BLaER1 treated with 17β-estradiol and CSF1 and Interleukin-3, amounts not matched to agents 10 nM and 100 nM (cell line): ENCODE data around the gene TRIM46.

Experiments used
- H3K27ac ChIP-seq, 11 experiments: shearing (Covaris generic); formaldehyde crosslinking; 2 replicates each; pipeline ENCODE4 v1.8.1; 2022
- H3K27me3 ChIP-seq, 11 experiments: shearing (Covaris generic); formaldehyde crosslinking; 2 replicates each; pipeline ENCODE4 v1.8.1; 2022
- H3K36me3 ChIP-seq, 11 experiments: shearing (Covaris generic); formaldehyde crosslinking; 2 replicates each; pipeline ENCODE4 v1.8.1; 2022
- H3K4me1 ChIP-seq, 10 experiments: shearing (Covaris generic); formaldehyde crosslinking; 2 replicates each; pipeline ENCODE4 v1.8.1; 2022
- H3K4me2 ChIP-seq, 11 experiments: shearing (Covaris generic); formaldehyde crosslinking; 2 replicates each; pipeline ENCODE4 v1.8.1; 2022
- H3K4me3 ChIP-seq, 10 experiments: shearing (Covaris generic); formaldehyde crosslinking; 2 replicates each; pipeline ENCODE4 v1.8.1; 2022
- H3K9ac ChIP-seq, 11 experiments: shearing (Covaris generic); formaldehyde crosslinking; 2 replicates each; pipeline ENCODE4 v1.8.1; 2022
- H3K9me3 ChIP-seq, 11 experiments: shearing (Covaris generic); formaldehyde crosslinking; replicated peaks in 1 of 11; 2 replicates each; pipeline ENCODE4 v1.8.1; 2022
- H4K20me1 ChIP-seq, 11 experiments: shearing (Covaris generic); formaldehyde crosslinking; 2 replicates each; pipeline ENCODE4 v1.8.1; 2022
- Cebpa-rat ChIP-seq, 11 experiments: shearing (Covaris generic); IDR thresholded peaks; 2 replicates each; pipeline ENCODE4 v1.8.1; 2022

The TRIM46 gene

GRCh38 chr1:155173478-155174323 is at the start of gene TRIM46:
TRIM46 (plus strand) TSS chr1:155173849; CDS start chr1:155173967, 118 bp downstream.
- peaks cover 41 to 56% (median 47%) of the 10 kb centered on the region in 11 experiments for H3K36me3 ChIP-seq
- no peaks in the 10 kb centered on the region for H3K9me3 ChIP-seq
- H3K4me1 ChIP-seq: peaks cover 46 to 69% (median 58%) of the 10 kb centered on the region in 10 experiments

DNA sequence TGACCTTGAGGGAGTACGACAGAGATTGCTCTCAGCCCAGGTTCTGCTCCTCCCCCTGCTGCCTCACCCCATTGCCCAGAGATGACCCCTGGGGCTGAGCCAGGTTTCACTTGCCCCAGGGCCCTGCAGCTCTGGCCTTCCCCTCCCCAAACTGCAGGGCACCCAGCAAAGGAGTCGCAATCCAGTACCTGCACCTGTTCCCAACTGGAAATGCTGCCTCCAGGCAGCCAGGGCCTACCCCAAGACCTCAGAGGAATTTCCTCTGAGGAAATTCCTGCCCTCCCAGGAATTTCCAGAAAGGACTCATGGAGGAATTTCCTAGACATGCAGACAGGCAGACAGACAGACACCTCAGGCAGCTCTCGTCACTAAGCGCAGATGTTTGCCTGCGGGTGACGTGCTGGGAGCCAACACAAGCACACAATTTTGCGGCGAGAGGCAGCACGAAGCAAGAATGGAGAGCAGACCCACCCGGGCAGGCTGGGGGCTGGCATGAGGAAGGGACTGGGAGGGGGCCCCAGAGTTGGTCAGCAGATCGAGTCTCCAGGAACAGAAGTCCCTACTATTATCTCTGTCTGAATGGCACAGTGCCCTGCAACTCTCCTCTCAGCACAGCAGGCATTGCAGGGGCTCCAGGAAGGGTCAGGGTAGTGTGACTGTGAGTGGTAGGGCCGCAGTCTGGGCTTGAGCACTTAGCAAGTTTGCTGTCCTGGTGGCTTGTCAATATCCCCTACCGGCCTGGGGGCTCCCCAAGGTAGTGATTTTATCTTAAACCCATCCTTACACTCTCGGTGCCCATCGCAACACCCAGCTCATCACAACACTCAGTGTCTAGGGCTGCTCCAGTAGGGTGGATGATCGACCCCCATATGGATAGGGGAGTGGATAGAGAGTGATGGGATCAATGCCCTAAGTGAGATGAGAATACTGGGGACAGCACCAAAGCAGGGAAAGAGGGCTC is 48.9 kb upstream of the TRIM46 start:
- TF ChIP-seq Cebpa-rat (IDR thresholded peaks at IDR 0.05): no peak
- H3K4me2 ChIP-seq: no peak overlapping the region
- H3K4me3 ChIP-seq: no peak overlapping the region
- no peaks in the 10 kb centered on the region for H3K36me3 ChIP-seq
- no peak overlapping the region for H3K9ac ChIP-seq
- H3K27me3 ChIP-seq: peaks cover 25 to 51% (median 36%) of the 10 kb centered on the region in 11 experiments
- no peak overlapping the region for H3K27ac ChIP-seq
- no peaks in the 10 kb centered on the region for H3K9me3 ChIP-seq
- peaks cover 28 to 36% (median 31%) of the 10 kb centered on the region in 10 experiments for H3K4me1 ChIP-seq
- H4K20me1 ChIP-seq: peaks cover 0 to 3% (median 0%) of the 10 kb centered on the region in 11 experiments; a peak in 2 of 22 replicates

More at GRCh38 chr1:155173478-155174323, at the start of gene TRIM46:
- Histone ChIP-seq H4K20me1 (peaks cover 0 to 15% (median 0%) of the 10 kb centered on the region in 11 experiments; a peak in 5 of 22 replicates), H3K27me3 (no peaks in the 10 kb centered on the region), H3K9ac (peak within 1 kb of the TSS; percentile 86 to 97 (median 92)), H3K4me3 (peak within 1 kb of the TSS; percentile 73 to 93 (median 84)), H3K27ac (peak within 1 kb of the TSS; percentile 84 to 95 (median 91)), H3K4me2 (peak within 1 kb of the TSS; percentile 90 to 99 (median 97))
- TF ChIP-seq Cebpa-rat (IDR thresholded peaks at IDR 0.05): no peak

DNA sequence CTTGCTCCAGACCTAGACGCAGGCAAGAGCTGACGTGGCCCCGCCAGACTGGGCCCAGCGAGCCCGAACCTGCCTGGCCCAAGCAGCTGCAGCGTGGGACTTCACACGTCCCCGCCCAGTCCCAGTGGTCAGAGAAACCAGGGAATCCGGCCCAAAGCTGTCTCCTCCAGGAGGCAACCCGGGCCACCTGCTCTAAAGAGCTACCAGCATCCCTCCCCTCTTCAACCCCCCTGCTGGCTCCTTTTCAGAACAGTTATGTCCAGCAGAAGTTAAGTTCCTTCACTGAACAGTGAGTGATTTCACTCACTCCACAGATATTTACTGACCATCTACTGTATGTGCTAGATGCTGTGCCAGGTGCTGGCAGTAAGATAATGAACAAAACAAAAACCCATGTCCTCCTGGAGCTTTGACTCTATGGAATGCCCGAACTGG is 48.1 kb upstream of the TRIM46 start:
- Histone ChIP-seq H3K4me1 (peaks cover 33 to 44% (median 38%) of the 10 kb centered on the region in 10 experiments), H3K4me2 (peak overlapping the region in 1 of 11 experiments; percentile 96; a peak in 1 of 22 replicates), H3K36me3 (no peaks in the 10 kb centered on the region), H3K27me3 (peaks cover 25 to 50% (median 36%) of the 10 kb centered on the region in 11 experiments), H3K9me3 (no peaks in the 10 kb centered on the region), H3K4me3 (no peak overlapping the region), H3K9ac (no peak overlapping the region), H4K20me1 (peaks cover 0 to 3% (median 0%) of the 10 kb centered on the region in 11 experiments; a peak in 2 of 22 replicates), H3K27ac (no peak overlapping the region)
- no peak for TF ChIP-seq Cebpa-rat (IDR thresholded peaks at IDR 0.05)

DNA sequence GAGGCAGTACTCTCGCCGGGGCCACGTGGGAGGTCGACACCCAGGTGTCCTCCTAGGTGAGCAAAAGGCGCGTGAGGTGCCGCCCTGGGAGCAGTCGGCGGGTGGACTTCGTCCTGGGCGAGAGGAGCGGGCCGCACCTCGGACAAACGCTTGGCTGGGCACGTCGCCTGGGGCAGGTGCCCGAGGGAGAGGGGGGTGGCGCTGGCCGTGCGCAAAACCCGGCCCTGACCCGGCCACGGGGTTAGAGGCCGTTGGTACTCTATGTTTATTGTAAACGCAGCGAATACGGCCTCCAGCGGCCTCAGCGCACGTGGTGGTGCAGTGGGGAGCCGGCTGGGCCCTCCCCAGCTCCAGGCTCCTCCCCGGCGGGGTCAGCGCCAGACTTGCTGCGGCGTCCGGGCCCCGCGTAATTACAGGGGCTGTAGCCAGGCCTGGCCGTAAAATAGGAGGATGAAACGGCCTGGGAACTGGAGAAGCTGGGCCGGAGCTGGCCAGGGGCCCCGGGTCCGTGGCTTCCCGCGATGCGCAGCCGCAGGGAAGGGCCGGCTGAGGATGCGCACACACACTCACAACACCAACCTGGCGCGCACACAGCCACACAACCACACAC is 47.6 kb upstream of the TRIM46 start:
- Histone ChIP-seq H3K36me3 (peaks cover 0 to 1% (median 0%) of the 10 kb centered on the region in 11 experiments; a peak in 6 of 22 replicates), H3K4me2 (peak overlapping the region in 9 of 11 experiments; percentile 87 to 100 (median 99); a peak in 13 of 22 replicates), H3K9me3 (no peaks in the 10 kb centered on the region), H3K27me3 (peaks cover 25 to 50% (median 36%) of the 10 kb centered on the region in 11 experiments), H3K9ac (no peak overlapping the region), H4K20me1 (peaks cover 0 to 3% (median 0%) of the 10 kb centered on the region in 11 experiments; a peak in 2 of 22 replicates), H3K4me3 (no peak overlapping the region), H3K27ac (no peak overlapping the region), H3K4me1 (peaks cover 33 to 49% (median 44%) of the 10 kb centered on the region in 10 experiments)
- TF ChIP-seq Cebpa-rat (IDR thresholded peaks at IDR 0.05): no peak

GRCh38 chr1:155126556-155127104 is 47.0 kb upstream of the TRIM46 start:
- Histone ChIP-seq H3K27ac (peak overlapping the region in 1 of 11 experiments; percentile 39; a peak in 2 of 22 replicates), H4K20me1 (peaks cover 0 to 3% (median 0%) of the 10 kb centered on the region in 11 experiments; a peak in 2 of 22 replicates), H3K27me3 (peaks cover 25 to 50% (median 36%) of the 10 kb centered on the region in 11 experiments), H3K9me3 (no peaks in the 10 kb centered on the region), H3K9ac (peak overlapping the region in 10 of 11 experiments; percentile 25 to 87 (median 68); a peak in 10 of 22 replicates), H3K4me3 (peak overlapping the region; percentile 48 to 79 (median 70)), H3K4me1 (peaks cover 34 to 55% (median 49%) of the 10 kb centered on the region in 10 experiments), H3K36me3 (peaks cover 0 to 7% (median 5%) of the 10 kb centered on the region in 11 experiments; a peak in 12 of 22 replicates), H3K4me2 (peak overlapping the region; percentile 87 to 100 (median 99))
- TF ChIP-seq Cebpa-rat (IDR thresholded peaks at IDR 0.05): no peak

- peak within 1 kb of the TSS; percentile 64 to 87 (median 75); a peak in 21 of 22 replicates for H3K9ac ChIP-seq
- no peaks in the 10 kb centered on the region for H3K9me3 ChIP-seq
- H3K27ac ChIP-seq: peak within 1 kb of the TSS in 9 of 11 experiments; percentile 31 to 73 (median 58); a peak in 17 of 22 replicates
- H3K4me3 ChIP-seq: peak within 1 kb of the TSS; percentile 48 to 79 (median 70)
- H3K36me3 ChIP-seq: peaks cover 0 to 12% (median 10%) of the 10 kb centered on the region in 11 experiments; a peak in 14 of 22 replicates
- H3K4me1 ChIP-seq: peaks cover 39 to 58% (median 53%) of the 10 kb centered on the region in 10 experiments
- TF ChIP-seq Cebpa-rat (IDR thresholded peaks at IDR 0.05): no peak
- peaks cover 25 to 50% (median 36%) of the 10 kb centered on the region in 11 experiments for H3K27me3 ChIP-seq
- peaks cover 0 to 3% (median 0%) of the 10 kb centered on the region in 11 experiments; a peak in 2 of 22 replicates for H4K20me1 ChIP-seq
- H3K4me2 ChIP-seq: peak within 1 kb of the TSS; percentile 87 to 100 (median 99)
Measured at GRCh38 chr1:155127105-155127966, 46.3 kb upstream of the TRIM46 start, which contains the start of gene EFNA1. EFNA1 (plus strand) TSS chr1:155127876; CDS start chr1:155127978, 102 bp downstream.
